ENCODE results near the gene TRIM25. TPM values are rescaled to one million over a fixed set of nuclear protein-coding genes. Genes with fewer than 3 reads are reported as not detected.

Gene TRIM25
- total and polyA plus RNA-seq, 2 experiments from 2014 or later: 7.3 to 13.8 TPM

DNA sequence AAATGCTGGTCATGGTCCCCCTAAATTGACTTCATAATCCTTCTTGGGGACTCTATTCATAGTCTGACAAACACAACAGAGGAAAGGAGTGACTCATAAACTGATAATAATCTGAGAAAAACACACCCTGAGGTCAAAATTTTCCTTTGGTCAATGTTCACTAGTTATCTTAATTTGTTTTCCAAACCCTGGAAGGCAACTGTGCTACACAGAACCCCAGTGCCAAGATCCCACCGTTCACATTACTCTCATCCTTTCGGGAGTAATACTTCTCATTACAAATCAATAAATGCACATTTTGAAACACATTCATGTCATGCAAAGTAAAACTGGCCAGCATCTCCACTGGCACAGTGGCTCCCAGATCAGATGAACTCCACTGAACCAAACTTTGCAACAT, 23.8 kb upstream of the TRIM25 start:
- H3K36me3 ChIP-seq: peaks cover 37% of the 10 kb centered on the region
- H3K9me3 ChIP-seq (ENCODE audit: low read depth): no peaks in the 10 kb centered on the region
- no peak overlapping the region for H3K4me3 ChIP-seq
- no peaks in the 10 kb centered on the region for H3K4me1 ChIP-seq (ENCODE audit: low read depth)
- H3K27me3 ChIP-seq: no peaks in the 10 kb centered on the region
- TF ChIP-seq, protein P1, sequence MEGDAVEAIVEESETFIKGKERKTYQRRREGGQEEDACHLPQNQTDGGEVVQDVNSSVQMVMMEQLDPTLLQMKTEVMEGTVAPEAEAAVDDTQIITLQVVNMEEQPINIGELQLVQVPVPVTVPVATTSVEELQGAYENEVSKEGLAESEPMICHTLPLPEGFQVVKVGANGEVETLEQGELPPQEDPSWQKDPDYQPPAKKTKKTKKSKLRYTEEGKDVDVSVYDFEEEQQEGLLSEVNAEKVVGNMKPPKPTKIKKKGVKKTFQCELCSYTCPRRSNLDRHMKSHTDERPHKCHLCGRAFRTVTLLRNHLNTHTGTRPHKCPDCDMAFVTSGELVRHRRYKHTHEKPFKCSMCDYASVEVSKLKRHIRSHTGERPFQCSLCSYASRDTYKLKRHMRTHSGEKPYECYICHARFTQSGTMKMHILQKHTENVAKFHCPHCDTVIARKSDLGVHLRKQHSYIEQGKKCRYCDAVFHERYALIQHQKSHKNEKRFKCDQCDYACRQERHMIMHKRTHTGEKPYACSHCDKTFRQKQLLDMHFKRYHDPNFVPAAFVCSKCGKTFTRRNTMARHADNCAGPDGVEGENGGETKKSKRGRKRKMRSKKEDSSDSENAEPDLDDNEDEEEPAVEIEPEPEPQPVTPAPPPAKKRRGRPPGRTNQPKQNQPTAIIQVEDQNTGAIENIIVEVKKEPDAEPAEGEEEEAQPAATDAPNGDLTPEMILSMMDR (IDR thresholded peaks at IDR 0.05; ENCODE audit: low read depth, low read length): no peak
- H3K27ac ChIP-seq: no peak overlapping the region
- no peak for DNase-seq (ENCODE audit: low read depth in 1 of 2, low spot score in 1 of 2)

DNA sequence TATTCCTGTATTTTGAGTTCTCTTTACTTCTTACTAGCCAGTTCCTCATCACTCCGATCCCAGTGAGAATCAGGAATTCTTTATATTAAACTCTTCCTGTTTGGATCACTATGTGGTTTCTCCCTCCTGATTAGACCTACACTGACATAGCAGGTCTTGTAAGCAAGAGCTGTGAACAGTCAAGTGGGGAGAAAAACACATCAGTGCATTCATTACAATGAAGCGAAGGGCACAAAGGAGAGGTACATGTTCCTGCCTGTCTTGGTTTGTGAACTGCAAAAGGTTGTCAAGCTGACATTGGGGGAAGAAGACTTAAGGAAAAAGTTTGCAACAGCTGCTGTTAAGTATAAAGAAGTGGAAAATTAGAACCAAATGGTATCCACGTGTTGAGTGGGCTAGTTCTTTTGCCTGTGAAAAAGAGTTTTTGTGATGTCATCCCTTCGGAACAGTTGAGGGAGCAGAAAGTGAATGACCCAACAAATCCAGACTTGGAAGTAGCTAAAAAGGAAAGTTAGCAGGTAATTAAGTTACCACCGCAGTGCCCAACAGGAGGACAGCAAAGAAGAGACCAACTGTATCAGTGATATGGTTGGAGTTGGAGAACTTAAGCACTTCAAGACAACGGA, 23.0 kb upstream of the TRIM25 start:
- Histone ChIP-seq H3K27ac (no peak overlapping the region), H3K4me1 (ENCODE audit: low read depth) (no peaks in the 10 kb centered on the region), H3K9me3 (ENCODE audit: low read depth) (no peaks in the 10 kb centered on the region), H3K36me3 (peaks cover 35% of the 10 kb centered on the region), H3K4me3 (no peak overlapping the region), H3K27me3 (no peaks in the 10 kb centered on the region)
- TF ChIP-seq, protein P1 (IDR thresholded peaks at IDR 0.05; ENCODE audit: low read depth, low read length): no peak
- no peak for DNase-seq (ENCODE audit: low read depth in 1 of 2, low spot score in 1 of 2)

DNA sequence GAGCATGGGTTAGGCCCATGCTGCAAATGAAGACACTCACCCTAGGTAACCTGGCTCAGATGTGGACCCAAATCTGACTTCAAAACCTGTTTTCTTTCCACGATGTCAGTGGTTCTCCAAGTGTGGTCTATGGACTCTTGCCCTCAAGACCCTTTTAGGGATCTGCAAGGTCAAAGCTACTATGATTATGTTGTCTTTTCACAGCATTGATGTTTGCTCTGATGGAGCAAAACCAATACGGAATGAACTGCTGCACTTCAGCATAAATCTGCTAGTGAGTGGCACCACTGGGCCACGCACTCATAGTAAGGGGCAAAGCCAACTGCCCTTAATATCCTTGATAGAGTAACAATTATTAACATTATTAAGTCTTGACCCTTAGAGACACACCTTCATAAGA, 21.6 kb upstream of the TRIM25 start:
- peaks cover 27% of the 10 kb centered on the region for H3K36me3 ChIP-seq
- no peak for DNase-seq (ENCODE audit: low read depth in 1 of 2, low spot score in 1 of 2)
- H3K4me1 ChIP-seq (ENCODE audit: low read depth): no peaks in the 10 kb centered on the region
- no peak overlapping the region for H3K4me3 ChIP-seq
- TF ChIP-seq, protein P1 (IDR thresholded peaks at IDR 0.05; ENCODE audit: low read depth, low read length): no peak
- H3K27ac ChIP-seq: no peak overlapping the region
- no peaks in the 10 kb centered on the region for H3K27me3 ChIP-seq
- no peaks in the 10 kb centered on the region for H3K9me3 ChIP-seq (ENCODE audit: low read depth)

DNA sequence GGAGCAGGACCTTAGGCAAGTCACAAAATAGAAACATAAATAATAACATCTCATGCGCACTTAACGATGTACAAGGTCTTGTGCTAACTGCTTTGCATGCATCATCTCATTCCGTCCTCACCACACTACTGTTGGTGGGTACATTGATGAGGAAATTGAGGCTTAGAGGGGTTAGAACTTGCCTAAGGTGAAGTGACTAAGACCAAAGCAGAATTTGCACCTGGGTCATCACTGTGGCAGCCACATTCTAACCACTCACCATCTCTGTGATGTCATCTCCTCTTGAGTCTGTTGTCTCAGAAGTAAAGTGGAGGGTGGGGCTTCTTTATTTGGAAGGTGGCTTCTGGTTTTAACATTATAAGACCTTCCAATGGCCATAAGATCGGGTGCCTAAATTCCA, 20.4 kb upstream of the TRIM25 start:
- DNase-seq (ENCODE audit: low read depth in 1 of 2, low spot score in 1 of 2): no peak
- H3K4me1 ChIP-seq (ENCODE audit: low read depth): no peaks in the 10 kb centered on the region
- TF ChIP-seq, protein P1 (IDR thresholded peaks at IDR 0.05; ENCODE audit: low read depth, low read length): no peak
- H3K4me3 ChIP-seq: no peak overlapping the region
- peaks cover 19% of the 10 kb centered on the region for H3K36me3 ChIP-seq
- H3K9me3 ChIP-seq (ENCODE audit: low read depth): no peaks in the 10 kb centered on the region
- H3K27me3 ChIP-seq: no peaks in the 10 kb centered on the region
- H3K27ac ChIP-seq: no peak overlapping the region

DNA sequence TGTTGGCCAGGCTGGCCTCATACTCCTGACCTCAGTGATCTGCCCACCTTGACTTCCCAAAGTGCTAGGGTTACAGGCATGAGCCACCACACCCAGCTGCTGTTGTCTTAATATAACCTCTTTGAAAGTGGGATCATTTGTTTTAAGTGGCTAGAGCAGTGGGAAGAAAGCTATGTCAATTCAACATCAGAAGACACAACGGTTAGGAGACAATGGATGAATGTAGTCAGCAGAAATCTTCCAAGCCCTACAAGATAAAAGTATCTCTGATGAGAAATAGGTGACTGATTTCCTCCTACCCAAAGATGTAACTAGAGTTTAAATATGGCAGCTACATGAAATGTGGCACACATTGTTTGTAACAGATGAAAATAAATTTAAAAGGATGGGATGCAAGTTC, 20.0 kb upstream of the TRIM25 start:
- TF ChIP-seq, protein P1 (IDR thresholded peaks at IDR 0.05; ENCODE audit: low read depth, low read length): no peak
- H3K27ac ChIP-seq: no peak overlapping the region
- no peaks in the 10 kb centered on the region for H3K9me3 ChIP-seq (ENCODE audit: low read depth)
- H3K36me3 ChIP-seq: peaks cover 19% of the 10 kb centered on the region
- no peak for DNase-seq (ENCODE audit: low read depth in 1 of 2, low spot score in 1 of 2)
- H3K4me3 ChIP-seq: no peak overlapping the region
- no peaks in the 10 kb centered on the region for H3K27me3 ChIP-seq
- H3K4me1 ChIP-seq (ENCODE audit: low read depth): no peaks in the 10 kb centered on the region
